ENCODE data around the gene RNLS. TPM values are rescaled to one million over a fixed set of nuclear protein-coding genes. Genes with fewer than 3 reads are reported as not detected.

Gene RNLS
- total RNA-seq, 2 experiments from 2014 or later = not detected

- H3K4me2 ChIP-seq (ENCODE audit: low read length) = no peak overlapping the region
- no TSS peak for BruUV-seq (replicated peaks)
- no peak overlapping the region for H3K4me3 ChIP-seq (ENCODE audit: low read depth, low read length, poor library complexity, severe bottlenecking)
- H3K79me2 ChIP-seq (ENCODE audit: insufficient read depth, low read depth, low read length) = no peaks in the 10 kb centered on the region
- H3K9me2 ChIP-seq (ENCODE audit: insufficient read depth, low read length) = no peaks in the 10 kb centered on the region
- no peaks in the 10 kb centered on the region for H3K36me3 ChIP-seq (ENCODE audit: insufficient read depth, low read length)
- intact Hi-C loops (cut with micrococcal nuclease; ENCODE audit: unreplicated experiment) = loop anchor here (5.0 kb wide), 2 partner anchors 259 to 431 kb away; partner anchors contain the start of genes KLLN and PTEN
- no peak overlapping the region for H2AFZ ChIP-seq (ENCODE audit: low read length)
- POLR2A ChIA-PET = interaction anchor here (0.6 to 6.0 kb wide), 13 partner anchors 9 to 473 kb away, joined by 3 to 46 read pairs (median 3); no protein-coding TSS in a partner anchor
- no peaks in the 10 kb centered on the region for H4K20me1 ChIP-seq (ENCODE audit: insufficient read depth, low read length)
- no peak overlapping the region for H3K27ac ChIP-seq (ENCODE audit: low read depth, low read length, poor library complexity, severe bottlenecking)
- CTCF ChIA-PET (ENCODE audit: unreplicated experiment) = interaction anchor here (1.1 kb wide), 1 partner anchor 97 kb away, joined by 4 read pairs; no protein-coding TSS in a partner anchor
- H3K4me1 ChIP-seq (ENCODE audit: insufficient read depth, low read length, poor library complexity, severe bottlenecking) = peaks cover 49% of the 10 kb centered on the region
- no peak for TF ChIP-seq CTCF (conservative IDR thresholded peaks at IDR 0.05; ENCODE audit: low read length)
- TF ChIP-seq EZH2phosphoT487 (IDR thresholded peaks at IDR 0.05; ENCODE audit: borderline replicate concordance, low read depth, low read length) = no peak
- no peak for DNase-seq (ENCODE audit: low spot score)
- H3K9me3 ChIP-seq (ENCODE audit: low read length) = 0 out of 2 replicates have a peak, but pooled peaks cover 7% of the 10 kb centered on the region
Observed at GRCh38 chr10:88293073-88293472, 290.0 kb downstream of the RNLS start.

GRCh38 chr10:88292185-88292514, 291.0 kb downstream of the RNLS start:
- H3K4me1 ChIP-seq (ENCODE audit: insufficient read depth, low read length, poor library complexity, severe bottlenecking) = peaks cover 49% of the 10 kb centered on the region
- H3K4me3 ChIP-seq (ENCODE audit: low read depth, low read length, poor library complexity, severe bottlenecking) = no peak overlapping the region
- no TSS peak for BruUV-seq (replicated peaks)
- peak; percentile 52 for DNase-seq (ENCODE audit: low spot score)
- no peaks in the 10 kb centered on the region for H3K36me3 ChIP-seq (ENCODE audit: insufficient read depth, low read length)
- TF ChIP-seq EZH2phosphoT487 (IDR thresholded peaks at IDR 0.05; ENCODE audit: borderline replicate concordance, low read depth, low read length) = no peak
- TF ChIP-seq CTCF (conservative IDR thresholded peaks at IDR 0.05; ENCODE audit: low read length) = no peak
- H3K4me2 ChIP-seq (ENCODE audit: low read length) = peak overlapping the region; percentile 38
- intact Hi-C loops (cut with micrococcal nuclease; ENCODE audit: unreplicated experiment) = loop anchor here (5.0 kb wide), 2 partner anchors 260 to 430 kb away; partner anchors contain the start of genes KLLN and PTEN
- no peaks in the 10 kb centered on the region for H3K79me2 ChIP-seq (ENCODE audit: insufficient read depth, low read depth, low read length)
- ChIA-PET POLR2A (interaction anchor here (0.7 to 6.0 kb wide), 12 partner anchors 10 to 473 kb away, joined by 3 to 46 read pairs (median 3); no protein-coding TSS in a partner anchor), CTCF (ENCODE audit: unreplicated experiment) (interaction anchor here (0.5 to 1.3 kb wide), 6 partner anchors 8 to 357 kb away, joined by 3 to 4 read pairs (median 3); no protein-coding TSS in a partner anchor)
- H2AFZ ChIP-seq (ENCODE audit: low read length) = peak overlapping the region; percentile 11; the same call in 1 of the 2 replicates
- no peaks in the 10 kb centered on the region for H3K9me3 ChIP-seq (ENCODE audit: low read length)
- no peaks in the 10 kb centered on the region for H4K20me1 ChIP-seq (ENCODE audit: insufficient read depth, low read length)
- no peak overlapping the region for H3K27ac ChIP-seq (ENCODE audit: low read depth, low read length, poor library complexity, severe bottlenecking)
- no peaks in the 10 kb centered on the region for H3K9me2 ChIP-seq (ENCODE audit: insufficient read depth, low read length)

Data from OCI-LY7 (cell line).